ENCODE results near the gene UBR4.
"Not testable (repeated sequence)": the region's sequence is repeated elsewhere in the genome, so short reads cannot be mapped to it uniquely, and the experiment has no call there.

UBR4 gene

GRCh38 chr1:19232524-19232846, 22.4 kb upstream of the UBR4 start:
- no peak overlapping the region for H3K27ac ChIP-seq
- H3K36me3 ChIP-seq (replicated peaks): peaks cover 73% of the 10 kb centered on the region
- H3K27me3 ChIP-seq (replicated peaks): no peaks in the 10 kb centered on the region
- in situ Hi-C loops (cut with HindIII; ENCODE audit: low pct_ligation_motif_present, low sequenced_read_pairs): no loop called here
- TF ChIP-seq CTCF (IDR thresholded peaks at IDR 0.05; ENCODE audit: low read depth, low read length, missing control alignments): peak; percentile 28
- no peak for DNase-seq
- H3K4me3 ChIP-seq (ENCODE audit: low read depth, low read length): no peak overlapping the region

- H3K27ac ChIP-seq; in situ Hi-C loops (cut with HindIII; ENCODE audit: low pct_ligation_motif_present, low sequenced_read_pairs); DNase-seq; H3K27me3 ChIP-seq (replicated peaks); H3K4me3 ChIP-seq (ENCODE audit: low read depth, low read length): not testable (repeated sequence)
- peaks cover 73% of the 10 kb centered on the region for H3K36me3 ChIP-seq (replicated peaks)
Measured at GRCh38 chr1:19231736-19232523, 21.9 kb upstream of the UBR4 start.

GRCh38 chr1:19229828-19230325, 19.8 kb upstream of the UBR4 start:
- Histone ChIP-seq H3K27me3 (replicated peaks) (no peaks in the 10 kb centered on the region), H3K36me3 (replicated peaks) (peaks cover 73% of the 10 kb centered on the region), H3K4me3 (ENCODE audit: low read depth, low read length) (no peak overlapping the region), H3K27ac (no peak overlapping the region)
- no peak for DNase-seq
- TF ChIP-seq CTCF (IDR thresholded peaks at IDR 0.05; ENCODE audit: low read depth, low read length, missing control alignments): no peak
- in situ Hi-C loops (cut with HindIII; ENCODE audit: low pct_ligation_motif_present, low sequenced_read_pairs): no loop called here

GRCh38 chr1:19229229-19229628, 19.2 kb upstream of the UBR4 start:
- no peaks in the 10 kb centered on the region for H3K27me3 ChIP-seq (replicated peaks)
- H3K36me3 ChIP-seq (replicated peaks): peaks cover 76% of the 10 kb centered on the region
- no peak for TF ChIP-seq CTCF (IDR thresholded peaks at IDR 0.05; ENCODE audit: low read depth, low read length, missing control alignments)
- H3K4me3 ChIP-seq (ENCODE audit: low read depth, low read length): no peak overlapping the region
- H3K27ac ChIP-seq: no peak overlapping the region
- in situ Hi-C loops (cut with HindIII; ENCODE audit: low pct_ligation_motif_present, low sequenced_read_pairs): no loop called here
- no peak for DNase-seq

- in situ Hi-C loops (cut with HindIII; ENCODE audit: low pct_ligation_motif_present, low sequenced_read_pairs): no loop called here
- no peak overlapping the region for H3K4me3 ChIP-seq (ENCODE audit: low read depth, low read length)
- H3K36me3 ChIP-seq (replicated peaks): peaks cover 66% of the 10 kb centered on the region
- no peak for DNase-seq
- TF ChIP-seq CTCF (IDR thresholded peaks at IDR 0.05; ENCODE audit: low read depth, low read length, missing control alignments): no peak
- H3K27me3 ChIP-seq (replicated peaks): no peaks in the 10 kb centered on the region
- H3K27ac ChIP-seq: no peak overlapping the region
Measured at GRCh38 chr1:19222979-19223824, 13.1 kb upstream of the UBR4 start.

- Histone ChIP-seq H3K27ac (no peak overlapping the region), H3K27me3 (replicated peaks) (no peaks in the 10 kb centered on the region), H3K36me3 (replicated peaks) (peaks cover 70% of the 10 kb centered on the region), H3K4me3 (ENCODE audit: low read depth, low read length) (no peak overlapping the region)
- in situ Hi-C loops (cut with HindIII; ENCODE audit: low pct_ligation_motif_present, low sequenced_read_pairs): no loop called here
- DNase-seq: no peak
- TF ChIP-seq CTCF (IDR thresholded peaks at IDR 0.05; ENCODE audit: low read depth, low read length, missing control alignments): no peak
Measured at GRCh38 chr1:19222573-19222972, 12.5 kb upstream of the UBR4 start.

Data from brain microvascular endothelial cell (primary cell).